ENCODE results near the gene ARL11.

Gene ARL11

DNA sequence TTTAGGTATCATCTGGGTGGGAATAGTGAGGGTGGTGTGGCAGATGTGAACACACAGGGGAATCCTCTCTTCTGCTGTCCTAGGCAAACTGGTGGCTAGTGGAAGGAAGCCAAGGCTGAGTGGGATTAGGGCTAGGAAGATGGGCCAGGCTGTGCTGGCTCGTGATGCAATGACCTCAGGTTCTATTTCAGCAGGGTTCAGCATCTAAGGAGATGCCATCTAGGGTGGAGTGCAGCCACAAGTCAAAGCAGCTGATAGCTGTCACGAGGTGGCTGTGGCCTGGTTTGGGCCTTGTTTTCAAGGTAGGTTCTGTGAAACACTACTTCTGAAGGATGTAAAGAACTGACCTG is 21.6 kb downstream of the ARL11 start:
- no peak overlapping the region for H2AFZ ChIP-seq (ENCODE audit: low read length)
- no peak overlapping the region for H3K4me3 ChIP-seq (ENCODE audit: low read length)
- H3K27ac ChIP-seq (ENCODE audit: low read length): no peak overlapping the region
- H3K4me1 ChIP-seq (ENCODE audit: low read length): no peaks in the 10 kb centered on the region
- TF ChIP-seq, protein P1, sequence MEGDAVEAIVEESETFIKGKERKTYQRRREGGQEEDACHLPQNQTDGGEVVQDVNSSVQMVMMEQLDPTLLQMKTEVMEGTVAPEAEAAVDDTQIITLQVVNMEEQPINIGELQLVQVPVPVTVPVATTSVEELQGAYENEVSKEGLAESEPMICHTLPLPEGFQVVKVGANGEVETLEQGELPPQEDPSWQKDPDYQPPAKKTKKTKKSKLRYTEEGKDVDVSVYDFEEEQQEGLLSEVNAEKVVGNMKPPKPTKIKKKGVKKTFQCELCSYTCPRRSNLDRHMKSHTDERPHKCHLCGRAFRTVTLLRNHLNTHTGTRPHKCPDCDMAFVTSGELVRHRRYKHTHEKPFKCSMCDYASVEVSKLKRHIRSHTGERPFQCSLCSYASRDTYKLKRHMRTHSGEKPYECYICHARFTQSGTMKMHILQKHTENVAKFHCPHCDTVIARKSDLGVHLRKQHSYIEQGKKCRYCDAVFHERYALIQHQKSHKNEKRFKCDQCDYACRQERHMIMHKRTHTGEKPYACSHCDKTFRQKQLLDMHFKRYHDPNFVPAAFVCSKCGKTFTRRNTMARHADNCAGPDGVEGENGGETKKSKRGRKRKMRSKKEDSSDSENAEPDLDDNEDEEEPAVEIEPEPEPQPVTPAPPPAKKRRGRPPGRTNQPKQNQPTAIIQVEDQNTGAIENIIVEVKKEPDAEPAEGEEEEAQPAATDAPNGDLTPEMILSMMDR (IDR thresholded peaks at IDR 0.05; ENCODE audit: low read length): no peak
- no peak for TF ChIP-seq EZH2phosphoT487 (IDR thresholded peaks at IDR 0.05; ENCODE audit: low read length)
- TF ChIP-seq EZH2 (optimal IDR thresholded peaks at IDR 0.05; ENCODE audit: low read depth, low read length): no peak
- no peaks in the 10 kb centered on the region for H4K20me1 ChIP-seq (ENCODE audit: insufficient read depth, low read length)
- H3K36me3 ChIP-seq (replicated peaks; ENCODE audit: insufficient read depth, low read length): no peaks in the 10 kb centered on the region
- no peak for DNase-seq
- H3K79me2 ChIP-seq (ENCODE audit: low read length): no peaks in the 10 kb centered on the region
- H3K9me2 ChIP-seq (replicated peaks; ENCODE audit: insufficient read depth, low read length): no peaks in the 10 kb centered on the region
- no peaks in the 10 kb centered on the region for H3K9me3 ChIP-seq (replicated peaks; ENCODE audit: insufficient read depth, low read length)
- no peaks in the 10 kb centered on the region for H3K27me3 ChIP-seq (replicated peaks; ENCODE audit: insufficient read depth, low read length)
- no peak overlapping the region for H3K4me2 ChIP-seq (ENCODE audit: low read depth, low read length)
- no peak overlapping the region for H3K9ac ChIP-seq (ENCODE audit: low read length)
- no peaks in the 10 kb centered on the region for H3F3A ChIP-seq (ENCODE audit: insufficient read depth, low read length)

DNA sequence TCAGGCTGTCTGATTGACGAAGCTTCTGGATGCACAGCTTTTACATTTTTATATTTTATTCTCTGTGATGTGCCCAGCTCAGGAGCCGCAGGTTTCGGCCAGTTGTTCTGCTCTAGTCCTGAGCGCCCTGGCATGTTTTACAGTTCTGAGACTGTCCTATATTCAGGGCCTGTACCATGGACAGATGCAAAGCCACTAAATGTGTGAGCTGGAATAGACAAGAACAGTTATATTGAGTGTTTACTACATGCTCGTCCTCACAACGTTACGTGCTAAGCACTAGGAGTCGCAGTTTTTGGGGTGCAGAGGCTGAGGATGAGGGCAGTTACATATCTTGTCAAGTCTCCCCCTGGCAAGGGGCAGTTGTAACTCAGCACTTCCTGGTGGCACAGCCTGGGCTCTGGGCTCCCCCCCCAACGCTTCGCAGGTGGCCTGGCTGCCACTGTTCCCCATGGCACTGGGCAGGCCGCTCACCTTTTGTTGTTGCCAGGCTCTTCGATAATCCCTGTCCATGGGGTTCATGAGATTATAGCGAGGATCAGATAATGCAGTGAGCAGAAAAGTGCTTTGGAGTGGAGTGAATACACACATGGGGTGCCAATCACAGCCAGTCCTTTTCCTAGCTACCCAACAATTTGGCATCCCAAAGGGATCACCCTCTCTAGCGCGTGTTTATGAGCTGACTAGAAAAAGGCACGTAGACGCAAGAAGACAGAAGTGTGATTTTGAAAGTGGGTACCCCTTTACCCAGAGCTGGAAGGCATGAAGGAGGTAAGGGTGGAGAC is 23.5 kb downstream of the ARL11 start:
- no peaks in the 10 kb centered on the region for H3K36me3 ChIP-seq (replicated peaks; ENCODE audit: insufficient read depth, low read length)
- no peaks in the 10 kb centered on the region for H3K9me2 ChIP-seq (replicated peaks; ENCODE audit: insufficient read depth, low read length)
- DNase-seq: no peak
- H3K4me1 ChIP-seq (ENCODE audit: low read length): no peaks in the 10 kb centered on the region
- H2AFZ ChIP-seq (ENCODE audit: low read length): no peak overlapping the region
- no peaks in the 10 kb centered on the region for H3K27me3 ChIP-seq (replicated peaks; ENCODE audit: insufficient read depth, low read length)
- H3F3A ChIP-seq (ENCODE audit: insufficient read depth, low read length): no peaks in the 10 kb centered on the region
- no peaks in the 10 kb centered on the region for H3K79me2 ChIP-seq (ENCODE audit: low read length)
- H3K4me2 ChIP-seq (ENCODE audit: low read depth, low read length): no peak overlapping the region
- TF ChIP-seq, protein P1 (IDR thresholded peaks at IDR 0.05; ENCODE audit: low read length): no peak
- TF ChIP-seq EZH2phosphoT487 (IDR thresholded peaks at IDR 0.05; ENCODE audit: low read length): no peak
- no peak for TF ChIP-seq EZH2 (optimal IDR thresholded peaks at IDR 0.05; ENCODE audit: low read depth, low read length)
- H4K20me1 ChIP-seq (ENCODE audit: insufficient read depth, low read length): no peaks in the 10 kb centered on the region
- no peak overlapping the region for H3K9ac ChIP-seq (ENCODE audit: low read length)
- no peaks in the 10 kb centered on the region for H3K9me3 ChIP-seq (replicated peaks; ENCODE audit: insufficient read depth, low read length)
- H3K27ac ChIP-seq (ENCODE audit: low read length): no peak overlapping the region
- H3K4me3 ChIP-seq (ENCODE audit: low read length): no peak overlapping the region

DNA sequence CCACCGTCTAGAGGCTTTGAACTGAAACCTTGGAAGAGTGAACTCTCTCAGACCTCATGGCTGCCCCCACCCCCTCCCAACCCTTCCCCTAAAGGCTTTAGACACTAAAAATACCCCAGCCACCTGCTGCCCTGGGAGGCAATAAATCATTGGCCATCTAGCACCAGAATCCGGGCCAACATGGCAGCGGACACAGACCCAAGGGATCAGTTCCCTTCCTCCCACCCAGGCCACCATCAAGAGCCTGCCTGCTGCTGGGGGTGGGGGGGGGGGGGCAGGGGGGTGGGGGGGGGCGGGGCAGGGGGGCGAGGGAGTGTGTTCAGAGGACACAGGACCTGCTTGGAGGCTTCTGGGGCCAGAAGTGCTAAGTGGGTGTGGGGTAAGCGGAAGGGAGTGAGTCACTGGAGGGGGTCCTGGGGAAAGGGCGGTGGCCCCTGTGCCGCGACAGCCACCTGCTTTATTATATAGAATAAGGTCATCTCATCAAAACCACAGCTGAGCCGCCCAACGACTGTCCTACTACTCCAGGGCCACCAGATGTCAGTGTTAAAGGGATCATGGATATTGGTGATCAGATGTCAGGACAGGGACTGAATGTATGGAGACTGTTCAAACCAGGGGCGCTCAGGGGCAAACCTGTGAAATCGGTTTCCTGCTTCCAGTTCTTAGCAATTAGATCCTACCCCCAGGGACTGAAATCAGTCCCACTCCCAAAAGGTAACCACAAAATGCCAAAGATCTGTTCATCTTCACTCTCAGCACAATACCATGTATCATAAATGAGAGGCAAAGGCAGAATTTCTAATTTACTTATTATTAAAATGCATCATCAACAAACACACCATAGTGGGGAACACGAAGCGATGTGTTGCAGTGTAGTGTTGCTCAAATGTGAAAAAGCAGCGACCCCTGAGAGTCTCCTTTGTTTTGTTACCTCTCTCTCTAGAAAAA is 24.3 kb downstream of the ARL11 start:
- no peak overlapping the region for H3K4me2 ChIP-seq (ENCODE audit: low read depth, low read length)
- H3K9me2 ChIP-seq (replicated peaks; ENCODE audit: insufficient read depth, low read length): no peaks in the 10 kb centered on the region
- H3K79me2 ChIP-seq (ENCODE audit: low read length): no peaks in the 10 kb centered on the region
- no peaks in the 10 kb centered on the region for H3K27me3 ChIP-seq (replicated peaks; ENCODE audit: insufficient read depth, low read length)
- no peak overlapping the region for H3K4me3 ChIP-seq (ENCODE audit: low read length)
- no peak overlapping the region for H2AFZ ChIP-seq (ENCODE audit: low read length)
- no peak for TF ChIP-seq EZH2 (optimal IDR thresholded peaks at IDR 0.05; ENCODE audit: low read depth, low read length)
- TF ChIP-seq, protein P1 (IDR thresholded peaks at IDR 0.05; ENCODE audit: low read length): no peak
- no peak for TF ChIP-seq EZH2phosphoT487 (IDR thresholded peaks at IDR 0.05; ENCODE audit: low read length)
- H3K27ac ChIP-seq (ENCODE audit: low read length): no peak overlapping the region
- DNase-seq: no peak
- no peak overlapping the region for H3K9ac ChIP-seq (ENCODE audit: low read length)
- no peaks in the 10 kb centered on the region for H3K4me1 ChIP-seq (ENCODE audit: low read length)
- H4K20me1 ChIP-seq (ENCODE audit: insufficient read depth, low read length): no peaks in the 10 kb centered on the region
- H3K9me3 ChIP-seq (replicated peaks; ENCODE audit: insufficient read depth, low read length): no peaks in the 10 kb centered on the region
- no peaks in the 10 kb centered on the region for H3K36me3 ChIP-seq (replicated peaks; ENCODE audit: insufficient read depth, low read length)
- no peaks in the 10 kb centered on the region for H3F3A ChIP-seq (ENCODE audit: insufficient read depth, low read length)

Data from MM.1S (cell line).